IPS DF 4.7 (cell line): ENCODE data around the gene ADCYAP1R1.

Experiments used
- DNase-seq: peaks from one replicate; pipeline ENCODE4 v3.0.0-alpha.2; 2013; ENCODE audit warnings: low spot score; ENCODE audit errors: extremely low read depth

The ADCYAP1R1 gene

GRCh38 chr7:31067491-31067890 lies 15.4 kb downstream of the ADCYAP1R1 start:
- DNase-seq = no peak

- DNase-seq = no peak
Observed at GRCh38 chr7:31068006-31068675, 16.0 kb downstream of the ADCYAP1R1 start.

DNA sequence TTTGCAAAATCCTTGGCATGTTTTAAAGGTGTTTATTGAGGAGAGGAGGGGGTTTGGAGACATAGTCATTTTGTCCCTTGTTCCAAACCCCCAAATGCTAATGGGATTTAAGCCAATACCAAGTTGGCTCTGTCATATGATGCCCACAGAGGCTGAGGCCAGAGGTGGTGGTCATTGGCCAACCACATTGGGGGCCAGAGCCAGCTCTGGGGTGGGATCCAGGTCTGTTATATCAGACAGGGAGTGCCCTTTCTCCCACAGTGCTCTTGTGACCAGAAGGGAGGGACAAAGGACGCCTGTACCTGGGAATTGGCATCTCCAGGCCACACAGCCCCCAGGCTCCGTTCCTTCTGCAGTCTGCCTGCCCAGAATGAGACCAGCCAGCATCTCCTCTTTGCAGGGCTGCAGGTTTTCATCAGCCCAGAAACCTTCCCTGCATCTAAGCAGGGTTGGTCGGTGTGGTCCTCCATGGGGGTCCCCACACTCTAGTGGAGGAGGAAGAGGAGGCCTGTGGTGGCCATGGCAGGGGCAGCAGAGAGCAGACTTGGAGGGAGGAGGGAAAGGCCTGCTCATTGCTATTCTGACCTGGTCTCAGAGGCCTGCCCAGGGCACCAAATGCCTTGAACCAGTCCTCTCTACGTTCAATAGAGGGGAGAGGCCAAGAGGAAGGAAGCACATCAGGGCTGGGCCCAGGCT lies 17.9 kb downstream of the ADCYAP1R1 start:
- no peak for DNase-seq

DNA sequence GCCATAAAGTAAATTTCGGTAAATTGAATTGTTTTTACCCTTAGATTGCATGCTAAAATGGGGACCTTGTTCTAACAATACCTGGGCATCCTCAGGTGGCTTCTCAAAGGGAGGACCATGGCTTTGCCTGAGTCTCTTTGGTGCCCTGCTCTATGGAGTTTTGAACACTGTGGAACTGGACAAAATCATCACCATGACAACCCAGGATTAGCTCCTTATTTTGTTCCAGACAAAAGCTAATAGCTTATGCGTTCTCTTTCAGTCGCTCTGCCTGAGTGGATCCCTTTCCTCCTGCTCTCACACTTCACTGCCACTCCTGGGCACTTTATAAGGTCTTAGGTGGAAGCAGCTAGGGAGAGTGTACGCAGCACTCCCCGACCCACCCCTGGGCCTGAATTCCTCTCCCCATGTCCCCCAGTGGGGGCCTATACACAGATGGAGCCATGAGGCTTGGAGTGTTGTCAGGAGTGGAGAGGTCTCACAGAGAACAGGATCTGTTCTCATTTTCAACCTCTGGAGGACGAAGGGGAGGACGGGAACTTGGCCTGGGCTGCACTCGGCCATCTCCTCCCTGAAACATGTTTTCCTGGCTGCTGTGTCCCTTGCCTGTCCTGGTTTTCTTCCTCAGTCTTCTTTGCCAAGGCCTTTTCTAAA lies 19.0 kb downstream of the ADCYAP1R1 start:
- DNase-seq = no peak

GRCh38 chr7:31071645-31072029 lies 19.5 kb downstream of the ADCYAP1R1 start:
- DNase-seq = no peak

- DNase-seq = no peak
Observed at GRCh38 chr7:31073326-31074119, 21.4 kb downstream of the ADCYAP1R1 start.

GRCh38 chr7:31074120-31074383 lies 21.9 kb downstream of the ADCYAP1R1 start:
- no peak for DNase-seq

DNA sequence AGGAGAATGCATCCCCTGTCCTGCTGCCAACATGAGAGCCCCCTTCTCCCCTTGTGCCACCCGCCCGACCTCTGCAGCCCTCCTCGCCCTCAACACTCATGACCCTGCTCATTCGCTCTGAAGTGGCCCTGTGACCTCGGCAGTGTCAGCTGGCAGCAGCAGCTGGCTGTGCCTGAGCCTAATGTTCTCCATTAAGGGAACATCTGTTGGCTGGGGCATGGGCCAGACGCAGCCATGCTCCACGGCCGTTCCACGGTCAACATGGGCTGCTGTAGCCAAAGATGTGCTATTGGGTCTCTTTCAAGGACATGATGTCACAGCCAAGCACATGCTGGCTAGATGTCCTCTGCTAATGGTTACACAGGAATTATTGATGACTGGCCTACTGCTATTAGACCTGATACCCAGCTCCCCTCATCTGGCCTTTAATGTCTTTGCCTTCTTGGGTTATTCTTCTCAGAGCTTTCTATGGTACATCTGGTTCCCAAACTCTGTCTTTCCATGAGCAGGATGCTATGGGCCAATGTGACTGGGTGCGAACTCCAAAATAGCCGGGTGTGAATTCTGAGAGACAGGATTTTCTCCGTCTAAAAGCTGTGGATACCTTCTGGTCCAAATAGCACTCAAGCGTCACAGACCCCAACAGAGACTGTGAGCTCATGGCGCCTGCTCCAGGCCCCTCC lies 22.4 kb downstream of the ADCYAP1R1 start:
- no peak for DNase-seq

DNA sequence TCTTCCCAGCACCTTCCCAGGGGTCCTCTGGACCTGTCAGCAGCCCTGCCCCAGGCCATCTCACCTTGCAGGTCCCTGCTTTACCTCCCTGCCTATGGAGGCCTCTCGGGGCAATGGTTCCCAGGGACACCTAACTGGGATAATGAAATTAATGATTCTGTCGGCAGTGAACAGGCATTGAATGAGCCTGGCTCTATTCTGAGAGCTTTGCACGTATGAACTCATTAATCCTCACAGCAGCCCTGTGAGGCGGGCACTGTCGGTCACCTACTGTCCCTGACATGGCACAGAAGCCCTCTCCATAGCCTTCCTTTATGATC lies 22.9 kb downstream of the ADCYAP1R1 start:
- no peak for DNase-seq

DNA sequence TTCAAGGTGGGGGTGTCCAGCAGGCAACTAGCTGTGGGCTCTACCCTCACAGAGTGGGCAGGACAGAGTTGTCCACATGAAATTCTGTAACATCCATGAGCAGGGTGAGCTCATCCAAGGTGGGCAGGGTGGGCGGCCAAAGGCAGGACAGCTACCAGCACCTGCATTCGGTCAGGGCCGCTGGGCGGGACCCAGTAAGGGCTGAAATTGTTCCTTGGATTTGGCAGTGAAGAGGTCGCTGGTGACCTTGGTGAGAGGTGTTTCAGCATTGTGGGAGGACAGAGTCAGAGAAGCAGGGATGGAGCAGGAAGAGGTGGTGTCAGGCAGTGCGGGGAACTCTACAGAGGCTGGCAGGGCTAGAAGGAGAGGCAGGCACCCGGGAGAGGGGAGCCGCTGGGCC lies 23.9 kb downstream of the ADCYAP1R1 start:
- DNase-seq = no peak

DNA sequence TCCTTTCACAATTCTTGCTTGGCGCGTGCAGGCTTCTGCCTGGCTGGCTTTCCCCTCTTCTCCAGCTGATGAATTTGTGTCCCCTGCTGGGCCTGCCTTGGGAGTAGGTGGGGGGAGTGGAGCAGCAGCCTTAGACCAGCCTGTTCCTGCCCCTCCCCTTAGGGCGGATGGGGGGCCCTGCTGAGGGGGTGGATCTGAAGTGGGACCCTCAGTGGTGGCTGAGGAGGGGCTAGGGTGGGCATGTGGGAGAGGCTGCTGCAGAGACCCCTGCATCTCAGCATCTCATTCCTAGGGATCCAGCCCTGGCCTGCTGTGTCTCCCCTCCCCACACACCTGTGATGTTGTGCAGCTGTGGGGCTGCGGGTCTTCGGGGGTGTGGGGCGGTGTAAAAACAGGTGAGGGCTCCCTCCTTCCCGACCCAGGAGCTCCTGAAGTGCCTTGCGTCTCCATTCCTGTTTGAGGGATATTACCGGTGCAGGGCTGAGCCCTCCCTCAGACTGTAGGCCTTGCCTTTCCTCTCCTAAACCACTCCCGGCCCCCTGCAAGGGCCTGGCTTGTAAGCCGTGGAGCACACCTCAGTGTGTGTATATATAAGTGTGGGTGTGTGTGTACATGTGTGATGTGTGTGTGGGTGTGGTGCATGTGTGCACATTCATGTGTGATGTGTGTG lies 24.7 kb downstream of the ADCYAP1R1 start:
- DNase-seq = no peak

DNA sequence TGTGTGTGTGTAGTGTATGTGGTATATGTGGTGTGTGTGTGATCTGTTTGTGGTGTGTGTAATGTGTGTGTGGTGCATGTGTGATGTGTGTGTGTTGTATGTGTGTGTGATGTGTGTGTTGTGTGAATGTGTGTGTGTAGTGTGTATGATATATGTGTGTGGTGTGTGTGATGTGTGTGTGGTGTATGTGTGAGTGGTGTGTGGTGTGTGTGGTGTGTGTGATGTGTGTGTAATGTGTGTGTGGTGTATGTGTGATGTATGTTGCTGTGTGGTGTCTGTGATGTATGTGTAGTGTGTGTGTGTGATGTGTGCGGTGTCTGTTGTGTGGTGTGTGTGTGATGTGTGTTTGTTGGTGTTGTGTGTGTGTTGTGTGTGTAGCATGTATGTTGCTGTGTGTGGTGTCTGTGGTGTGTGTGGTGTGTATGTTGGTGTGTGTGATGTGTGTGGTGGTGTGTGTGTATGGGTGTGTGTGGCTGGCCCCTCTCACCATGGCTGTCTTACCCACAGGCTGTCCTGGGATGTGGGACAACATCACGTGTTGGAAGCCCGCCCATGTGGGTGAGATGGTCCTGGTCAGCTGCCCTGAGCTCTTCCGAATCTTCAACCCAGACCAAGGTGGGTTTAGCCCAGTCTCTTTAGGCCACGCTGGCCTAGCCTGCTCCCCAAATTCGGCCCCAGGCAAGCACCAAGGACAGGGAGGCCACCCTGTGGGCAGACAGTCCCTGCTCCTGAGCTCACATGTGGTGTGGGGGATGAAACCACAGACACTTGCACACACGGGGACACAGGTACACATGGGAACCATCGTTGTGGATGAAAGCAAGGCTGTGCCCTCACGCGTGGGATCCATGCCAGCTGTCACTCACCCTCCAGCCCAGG lies 25.6 kb downstream of the ADCYAP1R1 start:
- no peak for DNase-seq

GRCh38 chr7:31078363-31078990 lies 26.4 kb downstream of the ADCYAP1R1 start:
- no peak for DNase-seq

- no peak for DNase-seq
Observed at GRCh38 chr7:31079126-31079823, 27.2 kb downstream of the ADCYAP1R1 start.

DNA sequence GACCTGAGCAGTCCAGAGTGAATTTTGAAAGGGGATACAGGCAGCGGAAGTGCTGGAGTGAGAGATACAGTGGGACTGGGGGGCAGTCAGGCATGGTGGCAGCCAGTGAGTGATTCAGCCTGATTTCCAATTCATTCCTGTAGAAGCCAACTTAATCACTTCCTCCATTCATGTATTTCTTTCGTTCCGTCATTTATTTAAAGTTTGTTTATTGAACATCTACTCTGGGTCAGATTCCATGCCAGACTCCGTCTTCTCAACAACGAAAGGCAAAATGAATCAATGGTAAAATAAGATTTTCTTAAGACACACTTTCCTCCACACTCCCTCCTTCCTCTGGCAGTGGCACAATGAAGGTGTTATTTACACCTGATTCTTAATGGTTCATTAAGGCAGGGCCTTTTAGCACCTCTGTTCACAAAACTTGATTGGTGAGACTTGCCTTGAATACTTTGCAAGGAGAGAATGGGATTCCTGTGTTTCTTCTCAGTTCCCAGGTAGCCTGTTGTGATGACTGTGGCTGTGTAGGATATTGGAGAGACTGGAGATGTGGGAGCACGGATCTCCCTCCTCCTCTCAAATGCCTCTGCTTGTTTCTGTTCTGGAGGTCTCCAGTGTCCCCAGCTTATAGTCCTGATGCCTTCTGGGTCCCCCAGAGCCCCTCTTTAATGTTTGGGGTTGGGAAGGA lies 27.9 kb downstream of the ADCYAP1R1 start:
- DNase-seq = no peak

DNA sequence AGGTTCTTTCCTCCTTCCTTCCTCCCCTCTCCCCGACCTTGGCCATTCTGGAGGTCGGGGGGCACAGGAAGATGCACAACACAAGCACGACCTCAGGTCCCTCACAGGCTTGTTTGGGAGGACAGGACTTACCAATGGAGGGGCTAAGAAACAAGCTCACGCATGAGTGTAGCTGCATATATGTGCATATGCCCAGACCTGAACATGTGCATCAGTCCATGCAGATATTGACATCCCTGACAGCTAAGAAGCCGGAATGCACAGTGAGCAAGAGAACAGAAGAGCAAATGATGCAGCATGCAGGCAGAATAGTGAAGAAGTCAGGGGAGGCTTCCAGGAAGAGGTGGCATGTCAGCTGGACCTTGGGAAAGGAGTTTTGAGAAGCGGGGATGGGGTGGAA lies 28.7 kb downstream of the ADCYAP1R1 start:
- DNase-seq = no peak

DNA sequence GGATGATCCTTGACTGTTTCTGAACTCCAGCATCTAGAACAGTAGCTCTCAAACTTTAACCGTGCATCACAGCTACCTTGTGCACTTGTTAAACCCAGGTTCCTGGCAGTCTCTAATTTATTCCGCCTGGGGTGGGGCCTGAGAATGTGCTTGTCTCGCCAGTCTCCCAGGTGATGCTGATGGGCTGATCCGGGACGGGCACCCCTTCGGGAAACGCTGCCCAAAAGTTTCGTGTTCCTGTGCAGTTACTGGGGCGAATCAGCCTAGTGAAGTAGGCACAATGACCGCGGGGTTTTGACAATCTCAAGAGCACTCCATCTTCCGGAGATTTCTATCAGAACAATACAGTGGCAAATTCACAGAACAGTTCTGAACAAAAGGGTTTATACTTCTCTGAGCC lies 29.9 kb downstream of the ADCYAP1R1 start:
- no peak for DNase-seq

GRCh38 chr7:31082447-31082846 lies 30.3 kb downstream of the ADCYAP1R1 start:
- DNase-seq = no peak
